CD4-positive, alpha-beta T cell treated with Interleukin-17A for 4 hours (primary cell): ENCODE data around the gene IL36A.

ENCODE experiments used
- DNase-seq: peaks from one replicate; pipeline ENCODE4 v3.0.0-alpha.2; 2020; ENCODE audit warnings: mixed read lengths

The IL36A gene, protein sequence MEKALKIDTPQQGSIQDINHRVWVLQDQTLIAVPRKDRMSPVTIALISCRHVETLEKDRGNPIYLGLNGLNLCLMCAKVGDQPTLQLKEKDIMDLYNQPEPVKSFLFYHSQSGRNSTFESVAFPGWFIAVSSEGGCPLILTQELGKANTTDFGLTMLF

DNA sequence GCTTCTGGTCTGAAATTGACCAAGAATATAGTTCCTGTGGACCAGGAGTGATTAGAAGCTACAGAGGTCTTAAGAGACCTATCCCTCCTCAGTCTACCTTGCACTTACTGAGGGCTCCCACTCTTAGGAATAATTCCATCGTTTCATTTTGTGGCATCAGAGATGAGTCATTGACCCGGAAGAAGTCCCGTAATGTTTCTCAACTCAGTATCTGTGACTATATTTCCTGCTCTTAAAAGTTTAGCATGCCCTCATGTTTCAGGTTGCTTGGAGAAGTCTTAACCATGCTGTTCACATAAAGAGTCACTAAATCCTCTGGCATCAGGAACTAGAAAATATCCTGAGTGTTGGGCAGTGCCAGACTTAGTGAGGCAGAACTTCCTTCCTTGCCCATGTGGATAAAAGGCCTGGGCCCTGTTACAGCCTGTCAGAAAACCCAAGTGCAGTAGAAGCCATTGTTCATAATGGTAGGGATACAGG is at the start of gene IL36A:
Gene IL36A, plus strand, starts transcription at position 430 of the 480 bp plus-strand sequence. CDS start 413 bp downstream, outside the sequence.
- no peak for DNase-seq

DNA sequence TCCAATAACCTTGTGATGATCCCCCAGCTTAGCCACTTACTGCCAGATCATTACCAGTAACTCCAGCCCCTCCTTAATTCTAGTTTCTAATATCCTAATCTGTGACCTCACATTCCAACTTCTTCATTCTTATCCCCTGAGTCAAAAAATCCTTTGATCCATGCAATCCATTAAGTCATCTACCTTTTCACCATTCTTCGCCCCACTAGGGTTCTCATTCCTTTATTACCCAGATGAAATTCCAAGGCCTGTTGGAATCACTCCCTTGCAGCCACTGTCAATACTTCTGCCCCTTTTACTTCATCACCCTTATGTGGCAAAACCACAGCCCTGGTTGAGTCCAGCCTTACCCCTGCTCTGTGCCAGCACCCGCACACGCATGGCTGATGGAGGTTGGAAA is 47.7 kb upstream of the IL36A start:
- no peak for DNase-seq

DNA sequence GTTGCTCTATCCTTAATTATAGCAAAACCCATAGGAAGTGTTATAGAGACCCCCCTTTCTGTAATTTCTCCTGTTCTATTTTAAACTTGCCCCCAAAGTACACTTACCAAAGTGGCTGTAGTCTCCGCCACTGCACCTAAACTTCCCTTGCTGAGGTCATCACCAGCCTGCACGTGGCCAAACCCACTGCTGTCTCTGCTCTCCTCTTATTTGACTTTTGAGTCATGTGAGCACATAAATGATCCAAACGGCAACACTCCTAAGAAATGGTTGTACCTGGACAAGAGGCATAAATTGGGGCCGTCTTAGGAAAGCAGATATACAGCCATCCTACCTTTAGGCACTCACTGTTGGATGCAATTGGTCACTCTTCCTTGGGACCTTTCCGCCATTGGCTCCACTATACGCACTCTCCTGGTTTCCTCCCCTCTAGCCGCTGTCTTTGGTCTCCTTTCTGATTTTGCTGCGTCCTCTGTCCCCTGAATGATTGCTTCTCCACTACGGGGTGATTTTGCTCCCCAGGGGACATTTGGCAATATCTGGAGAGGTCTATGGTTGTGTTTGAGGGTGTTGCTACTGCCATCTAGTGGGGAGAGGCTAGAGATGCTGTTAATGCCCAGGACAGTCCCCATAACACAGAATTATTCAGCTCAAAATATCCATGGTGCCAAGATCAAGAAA is 46.7 kb upstream of the IL36A start:
- DNase-seq: peak; percentile 53

DNA sequence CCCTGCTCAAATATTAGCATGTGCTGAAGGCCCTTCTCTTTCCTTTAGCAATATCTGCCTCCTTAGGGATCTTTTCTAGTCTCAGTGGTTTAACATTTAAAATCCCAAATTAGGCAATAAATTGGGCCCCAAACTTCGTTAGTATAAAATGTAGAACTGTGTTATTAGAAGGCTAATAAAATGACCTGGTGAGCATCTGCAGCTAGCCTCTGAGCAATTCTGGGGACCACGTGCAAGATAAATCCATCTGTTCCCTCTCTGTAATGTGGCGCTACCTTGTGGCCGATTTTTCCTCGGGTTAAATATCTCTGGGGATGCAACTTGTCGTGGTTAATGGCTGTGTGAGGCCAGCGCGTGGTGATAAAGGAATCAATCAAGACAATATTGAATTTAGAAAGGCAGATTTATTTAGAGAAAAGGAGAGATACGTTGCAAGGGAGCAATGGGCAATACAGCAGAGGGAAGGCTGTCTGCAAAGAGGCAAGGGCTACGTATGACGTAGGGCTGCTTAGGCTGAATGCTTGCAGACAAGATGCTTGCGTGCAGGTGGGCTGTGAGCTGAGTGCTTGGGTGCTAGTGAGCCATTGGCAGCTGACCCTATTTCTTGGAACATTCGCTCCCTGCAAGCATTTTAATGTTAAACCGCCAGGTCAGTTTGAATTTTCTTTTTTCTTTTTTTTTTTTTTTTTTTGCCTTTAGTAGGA is 46.0 kb upstream of the IL36A start:
- no peak for DNase-seq

DNA sequence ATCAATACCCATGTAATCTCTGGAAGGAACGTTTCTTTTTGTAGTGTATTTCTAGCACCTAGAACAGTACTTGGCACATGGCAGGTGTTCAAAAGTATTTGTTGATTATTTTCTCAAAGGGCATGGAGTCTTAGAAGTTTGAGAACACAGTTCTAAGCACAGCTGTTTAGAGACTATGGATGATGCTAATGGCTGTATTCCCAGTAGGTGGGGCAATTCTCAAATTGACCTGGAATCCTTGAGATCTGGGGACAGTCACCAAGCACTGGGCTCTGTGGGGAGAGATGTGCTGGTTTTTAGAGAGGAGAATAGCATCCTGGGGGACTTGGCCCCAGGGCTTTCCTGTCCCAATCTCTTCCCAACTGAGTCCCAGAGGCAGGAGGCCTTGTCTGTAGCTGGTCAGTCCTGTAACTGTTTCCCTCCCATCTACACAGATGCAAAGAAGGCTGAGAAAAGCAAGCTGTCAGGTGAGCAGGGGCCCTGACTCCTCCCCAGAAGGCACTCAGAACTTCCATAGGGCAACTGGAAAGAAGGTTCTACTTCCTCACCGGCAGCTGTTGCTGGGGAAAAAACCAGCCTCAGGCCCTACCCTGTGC is 44.9 kb upstream of the IL36A start:
- no peak for DNase-seq

DNA sequence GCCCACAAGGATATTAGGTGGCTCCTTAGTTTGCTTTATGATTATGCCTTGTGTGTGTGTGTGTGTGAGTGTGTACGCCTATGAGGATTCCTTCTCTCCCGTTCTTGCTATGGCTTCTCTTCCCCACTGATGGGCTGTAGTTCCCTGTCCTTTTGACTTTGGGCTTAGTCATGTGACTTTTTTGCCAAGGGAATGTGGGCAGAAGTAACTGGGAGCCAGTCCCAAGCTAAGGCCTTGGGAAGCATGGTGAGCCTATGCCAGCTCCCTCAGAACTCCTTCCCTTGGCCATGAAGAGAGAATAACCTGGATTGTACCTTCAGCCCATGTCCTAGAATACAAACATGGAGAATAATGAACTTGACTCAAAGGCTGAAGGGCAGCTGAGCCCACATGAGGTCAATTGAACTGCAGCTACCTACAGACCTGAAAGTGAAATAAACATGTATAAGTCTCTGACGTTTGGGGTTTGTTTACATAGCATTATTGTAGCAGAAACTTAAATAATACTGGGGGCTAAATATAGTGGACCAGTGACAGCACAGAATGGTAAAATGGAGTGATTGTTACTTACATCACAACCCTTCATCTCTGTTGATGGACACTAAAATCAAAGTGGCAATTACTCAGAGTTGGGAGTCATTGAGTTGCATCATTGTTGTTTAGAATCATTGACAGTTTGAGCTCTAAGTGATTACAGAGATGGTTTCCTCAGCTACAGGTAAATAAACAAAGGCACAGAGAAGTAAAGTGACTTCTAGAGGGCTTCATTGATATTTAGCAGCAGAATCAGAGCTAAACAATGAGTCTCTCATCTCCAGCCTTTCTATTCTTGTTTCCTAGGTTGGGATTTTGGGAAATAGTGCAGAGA is 42.7 kb upstream of the IL36A start:
- no peak for DNase-seq

DNA sequence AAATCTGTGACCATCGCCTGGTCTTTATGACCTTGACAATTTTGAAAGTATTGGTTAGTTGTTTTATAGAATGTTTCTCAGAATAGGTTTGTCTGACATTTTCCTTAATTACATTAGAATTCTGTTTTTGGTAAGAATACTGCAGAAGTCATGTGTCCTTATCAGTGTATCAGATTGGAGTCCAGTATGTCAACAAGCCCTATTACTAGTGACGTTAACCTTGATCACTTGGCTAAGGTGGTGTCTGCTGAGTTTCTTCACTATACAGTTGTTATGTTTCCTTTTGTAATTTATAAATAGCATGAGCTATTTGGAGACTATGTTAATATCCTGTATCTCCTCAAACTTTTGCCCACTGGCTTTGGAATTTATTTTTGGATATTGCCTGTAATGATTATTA is 38.2 kb upstream of the IL36A start:
- no peak for DNase-seq

DNA sequence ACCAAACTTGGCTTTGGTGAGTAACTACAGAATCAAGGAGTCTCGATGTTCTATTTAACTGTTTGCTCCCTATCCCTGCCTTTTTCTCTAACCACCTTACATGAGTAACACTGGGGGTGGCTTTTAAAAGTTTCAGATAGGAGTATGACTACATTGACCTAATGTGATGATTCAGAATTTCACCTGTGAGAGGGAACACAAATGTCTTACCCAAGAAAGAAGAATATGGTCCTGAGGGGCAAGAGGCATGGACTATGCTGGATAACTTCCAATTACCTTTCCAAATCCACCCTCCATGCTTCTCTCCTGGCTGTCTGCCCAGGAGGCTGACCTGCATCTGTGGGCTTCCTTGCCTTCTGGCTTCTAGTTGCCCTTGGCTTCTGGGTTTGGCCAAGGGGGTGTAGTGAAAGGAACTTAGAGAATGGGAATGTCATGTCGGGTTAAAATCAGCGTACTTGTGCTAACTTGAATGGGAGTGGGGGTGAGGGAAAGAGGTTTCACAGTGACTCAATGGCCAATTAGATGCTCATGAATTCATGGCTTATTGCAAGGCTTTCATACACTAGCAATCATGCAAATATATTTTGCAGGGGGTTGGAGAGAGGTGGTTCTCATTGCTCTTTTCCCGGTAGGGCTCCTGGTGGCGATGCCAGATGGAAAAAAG is 32.7 kb upstream of the IL36A start:
- no peak for DNase-seq

DNA sequence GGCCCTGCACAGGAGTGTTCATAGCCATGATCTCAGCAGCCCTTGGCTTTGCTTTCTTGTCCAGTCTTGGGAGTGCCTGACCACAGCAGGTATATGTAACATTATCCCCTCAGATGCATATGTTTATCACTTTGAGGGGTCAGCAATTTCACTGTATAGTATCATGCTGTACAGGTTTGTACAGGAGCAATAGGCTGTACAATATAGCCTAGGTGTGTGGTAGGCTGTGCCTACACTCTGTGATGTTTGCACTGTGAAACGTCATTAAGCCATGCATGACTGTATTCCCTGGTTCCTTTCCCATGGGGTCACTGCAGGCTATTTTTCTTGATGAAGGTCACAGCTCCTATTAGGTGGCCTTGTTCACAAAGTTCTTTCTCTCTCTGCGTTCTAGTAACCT is 32.1 kb upstream of the IL36A start:
- DNase-seq: no peak

DNA sequence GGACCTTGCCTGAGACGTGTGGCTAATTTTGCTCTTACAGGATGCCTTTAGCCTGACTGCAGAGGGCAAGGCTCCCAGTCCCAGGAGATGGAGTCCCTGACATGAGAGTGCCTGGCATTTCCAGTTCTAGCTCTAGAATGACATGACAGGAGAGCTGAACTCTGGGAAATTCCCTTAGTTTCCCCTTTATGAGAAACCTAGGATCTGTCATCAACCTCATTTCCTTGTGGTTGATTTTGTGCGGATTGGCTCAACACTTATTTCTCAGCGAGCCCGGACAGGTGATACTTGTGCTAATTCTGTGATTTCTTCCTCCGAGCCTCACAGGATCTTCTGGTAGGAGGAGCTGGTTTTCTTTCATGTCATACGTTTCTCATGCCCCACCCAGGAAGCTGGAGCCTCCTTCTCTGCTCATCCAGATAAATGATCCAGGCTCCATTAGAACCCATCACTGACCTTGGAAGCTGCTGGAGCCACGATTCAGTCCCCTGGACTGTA is 27.7 kb upstream of the IL36A start, which contains the start of gene IL36G:
Gene IL36G, plus strand, starts transcription at position 448 of the 498 bp plus-strand sequence. CDS start 633 bp downstream, outside the sequence.
- no peak for DNase-seq

DNA sequence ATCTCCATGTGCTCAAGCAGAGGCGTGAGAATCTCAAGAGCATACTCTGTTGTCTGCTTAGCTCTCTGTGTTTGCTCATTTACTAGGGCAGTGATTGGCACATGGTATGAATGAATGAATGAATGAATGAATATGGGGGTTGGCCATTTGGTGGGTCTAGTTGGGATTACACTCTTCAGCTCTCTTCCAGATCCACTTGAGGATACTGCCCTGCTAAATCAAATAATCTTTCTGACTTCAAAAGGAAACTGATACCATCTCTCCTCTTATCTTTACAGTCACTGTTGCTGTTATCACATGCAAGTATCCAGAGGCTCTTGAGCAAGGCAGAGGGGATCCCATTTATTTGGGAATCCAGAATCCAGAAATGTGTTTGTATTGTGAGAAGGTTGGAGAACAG is 25.5 kb upstream of the IL36A start:
- DNase-seq: no peak

DNA sequence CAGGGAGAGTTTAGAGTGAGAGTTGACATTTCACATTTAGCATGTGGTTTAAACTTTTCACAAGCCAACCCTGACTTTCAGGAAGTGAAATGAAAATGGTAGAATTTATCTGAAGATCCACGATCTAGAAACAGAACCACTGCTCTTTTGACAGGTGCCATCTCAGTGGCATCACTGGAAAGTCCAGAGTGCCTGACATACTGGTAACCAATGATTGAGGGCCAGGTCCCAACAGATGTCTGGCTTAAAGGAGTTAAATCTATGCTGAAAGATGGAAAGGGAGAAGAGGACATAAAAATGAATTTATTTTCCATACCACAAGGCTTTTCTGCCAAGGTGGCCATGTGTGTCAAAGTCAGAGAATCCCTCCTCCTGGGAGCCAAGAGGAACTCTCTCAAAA is 24.7 kb upstream of the IL36A start:
- no peak for DNase-seq

DNA sequence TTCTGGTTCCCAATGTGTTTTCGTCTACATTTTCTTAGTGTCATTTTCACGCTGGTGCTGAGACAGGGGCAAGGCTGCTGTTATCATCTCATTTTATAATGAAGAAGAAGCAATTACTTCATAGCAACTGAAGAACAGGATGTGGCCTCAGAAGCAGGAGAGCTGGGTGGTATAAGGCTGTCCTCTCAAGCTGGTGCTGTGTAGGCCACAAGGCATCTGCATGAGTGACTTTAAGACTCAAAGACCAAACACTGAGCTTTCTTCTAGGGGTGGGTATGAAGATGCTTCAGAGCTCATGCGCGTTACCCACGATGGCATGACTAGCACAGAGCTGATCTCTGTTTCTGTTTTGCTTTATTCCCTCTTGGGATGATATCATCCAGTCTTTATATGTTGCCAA is 20.2 kb upstream of the IL36A start:
- DNase-seq: peak; percentile 60

DNA sequence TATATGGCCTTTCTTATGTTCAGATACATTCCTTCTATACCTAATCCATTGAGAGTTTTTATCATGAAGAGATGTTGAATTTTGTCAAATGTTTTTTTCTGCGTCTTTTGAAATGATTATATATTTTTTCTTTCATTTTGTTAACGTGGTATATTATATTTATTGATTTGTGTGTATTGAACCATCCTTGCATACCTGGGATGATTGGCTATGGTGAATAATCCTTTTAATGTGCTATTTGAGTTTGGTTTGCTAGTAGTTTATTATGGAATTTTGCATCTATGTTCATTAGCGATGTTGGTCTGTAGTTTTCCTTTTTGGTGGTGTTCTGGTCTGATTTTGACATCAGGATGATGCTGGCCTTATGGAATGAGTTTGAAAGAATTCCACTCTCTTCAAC is 15.6 kb upstream of the IL36A start:
- no peak for DNase-seq

DNA sequence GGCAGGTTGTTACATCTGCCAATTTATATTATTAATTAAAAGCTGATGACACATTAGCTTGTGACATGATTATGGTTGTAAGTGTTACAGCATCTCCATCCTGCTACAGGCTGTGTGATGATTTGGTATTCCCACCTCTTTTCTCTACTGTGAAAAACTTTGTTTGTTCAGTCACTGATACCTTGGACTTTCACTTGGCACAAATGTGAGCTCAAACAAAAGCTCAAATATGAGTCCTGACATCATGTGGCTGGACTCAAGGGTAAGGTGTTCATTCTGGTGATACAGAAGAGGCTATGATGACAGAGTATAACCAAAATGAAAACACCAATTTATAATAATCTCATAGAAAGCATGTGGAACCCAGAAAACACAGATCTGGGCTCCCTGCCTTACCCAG is 11.4 kb upstream of the IL36A start:
- DNase-seq: no peak

DNA sequence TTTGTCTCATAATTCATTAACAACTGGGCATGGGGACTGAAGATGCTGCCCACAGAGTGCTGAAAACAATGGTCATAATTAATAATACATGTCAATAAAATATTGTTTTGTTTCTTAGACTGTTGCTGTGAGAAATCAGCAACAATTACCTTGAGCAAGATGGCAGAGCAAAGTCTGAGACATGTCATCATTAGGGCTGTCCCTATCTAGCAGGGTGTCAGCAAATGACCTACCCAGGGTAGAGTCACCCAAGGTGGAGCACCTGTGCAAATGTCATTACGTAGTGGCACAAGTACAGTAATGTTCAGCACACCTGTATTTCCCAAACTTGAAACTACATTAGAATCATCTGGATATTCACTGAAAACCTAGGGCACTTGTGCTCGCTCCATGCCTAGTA is 10.6 kb upstream of the IL36A start:
- no peak for DNase-seq

DNA sequence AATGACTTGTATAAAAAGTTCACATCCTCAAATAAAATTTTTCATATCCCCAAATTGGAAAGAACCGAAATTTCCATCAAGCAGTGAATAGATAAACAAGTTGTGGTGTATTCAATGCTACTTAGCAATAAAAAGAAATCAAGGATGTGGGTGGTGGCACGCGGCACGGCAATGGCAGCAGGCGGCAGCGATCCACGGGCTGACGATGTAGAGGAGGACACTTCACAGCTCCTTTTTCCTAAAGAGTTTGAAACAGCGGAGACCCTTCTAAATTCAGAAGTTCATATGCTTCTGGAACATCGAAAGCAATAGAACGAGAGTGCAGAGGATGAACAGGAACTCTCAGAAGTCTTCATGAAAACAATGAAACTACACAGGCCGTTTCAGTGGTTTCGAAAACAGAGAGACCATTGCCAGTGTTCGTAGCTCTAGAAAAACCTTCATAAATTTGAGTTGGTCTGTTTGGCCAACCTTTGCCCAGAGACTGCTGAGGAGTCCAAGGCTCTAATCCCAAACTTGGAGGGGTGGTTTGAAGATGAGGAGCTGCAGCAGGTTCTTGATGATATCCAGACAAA is 9.8 kb upstream of the IL36A start:
- peak; percentile 65 for DNase-seq

DNA sequence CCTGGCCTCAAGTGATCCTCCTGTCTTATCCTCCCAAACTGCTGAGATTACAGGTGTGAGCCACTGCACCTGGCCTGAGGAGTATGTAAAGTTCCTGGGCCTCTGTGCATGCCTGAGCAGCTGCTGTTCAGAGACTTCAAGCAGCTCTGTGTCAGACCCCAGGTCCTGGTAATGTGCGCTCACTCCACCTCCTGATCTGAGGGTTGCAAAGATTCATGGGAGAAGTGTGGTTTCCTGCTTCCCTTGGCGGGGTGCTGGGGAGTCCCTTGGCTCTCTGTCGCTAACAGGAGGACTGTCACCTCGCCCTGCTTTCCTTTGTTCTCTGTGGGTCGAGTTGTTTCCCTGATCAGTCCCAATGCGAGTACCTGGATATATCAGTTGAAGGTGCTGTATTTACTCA is 8.6 kb upstream of the IL36A start:
- DNase-seq: peak; percentile 84

DNA sequence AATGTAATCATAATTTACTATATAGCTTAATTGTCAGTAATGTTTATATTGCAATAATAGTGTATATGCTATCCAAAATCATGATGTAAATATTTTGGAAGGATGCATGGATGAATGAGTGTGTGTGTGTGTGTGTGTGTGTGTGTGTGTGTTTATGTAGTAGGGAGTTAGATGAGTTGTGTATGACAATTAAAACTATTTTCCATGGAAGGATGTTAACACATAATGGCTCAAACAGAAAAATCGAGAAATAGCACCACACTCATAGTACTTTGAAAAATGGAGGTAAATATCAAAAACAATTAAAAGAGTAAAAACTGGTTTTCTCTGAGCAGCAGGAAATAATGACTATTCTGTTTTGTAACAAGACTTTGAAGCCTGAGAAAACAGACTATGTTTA is 8.1 kb upstream of the IL36A start:
- no peak for DNase-seq

DNA sequence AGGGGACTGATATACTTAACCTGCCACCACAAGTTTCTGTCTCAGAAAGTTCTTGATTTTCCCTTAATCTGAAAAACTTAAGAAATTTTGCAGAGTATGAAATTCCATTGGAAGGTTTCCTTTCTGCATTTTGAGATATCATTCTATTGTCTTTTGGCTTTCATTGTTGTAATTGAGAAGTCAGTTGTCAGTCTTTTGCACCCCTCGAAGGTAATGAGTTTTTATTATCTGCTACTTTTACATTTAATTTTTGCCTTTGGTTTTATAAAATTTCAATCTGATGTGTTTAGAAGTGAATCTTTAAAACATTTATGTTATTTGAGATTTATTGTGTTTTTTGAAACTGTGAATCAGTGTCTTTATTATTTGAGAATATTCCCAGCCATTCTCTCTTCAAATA is 4.8 kb upstream of the IL36A start:
- DNase-seq: no peak

DNA sequence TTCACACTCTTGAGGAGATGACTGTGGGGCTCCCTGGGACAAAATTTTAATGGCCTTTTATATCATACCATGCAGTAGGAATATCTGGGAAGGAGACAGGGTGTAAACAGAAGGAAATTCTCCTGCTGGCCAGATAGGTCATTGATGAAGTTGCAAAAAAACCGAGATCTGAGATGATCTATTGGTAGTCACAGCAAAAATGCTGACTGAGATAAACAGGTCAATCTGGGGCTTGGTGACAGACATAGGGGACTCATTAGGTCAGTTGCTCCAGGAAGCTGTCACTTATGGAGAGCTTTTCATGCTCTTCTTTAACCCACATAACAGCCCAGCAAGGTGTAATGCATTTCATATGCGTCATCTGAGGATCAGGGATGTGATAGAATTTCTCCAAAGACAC is 2.6 kb upstream of the IL36A start:
- DNase-seq: no peak

DNA sequence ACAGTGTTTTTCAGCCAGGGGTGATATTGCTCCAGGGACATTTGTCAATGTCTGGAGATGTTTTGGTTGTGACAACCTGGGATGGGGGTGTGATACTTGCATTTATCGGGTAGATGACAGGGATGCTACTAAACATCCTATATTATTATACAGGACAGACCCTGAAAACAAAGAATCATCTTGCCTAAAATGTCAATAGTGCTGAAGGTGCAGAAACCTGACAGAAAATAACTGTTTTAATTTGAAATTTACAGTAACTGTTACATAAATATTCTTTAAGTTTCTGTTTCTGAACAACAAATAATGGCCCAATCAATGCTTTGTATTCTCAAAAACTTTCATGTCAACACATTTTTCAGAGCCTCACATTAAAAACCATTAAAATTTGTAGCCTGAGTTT is 2.0 kb downstream of the IL36A start:
- no peak for DNase-seq
